ENCODE measurements around the gene LRP1.

LRP1 gene

GRCh38 chr12:57157588-57158173, 29.4 kb downstream of the LRP1 start:
- no peak for DNase-seq

- no peak for DNase-seq
Measured at GRCh38 chr12:57158186-57158585, 29.9 kb downstream of the LRP1 start.

GRCh38 chr12:57158665-57159064, 30.4 kb downstream of the LRP1 start:
- no peak for DNase-seq

- DNase-seq, result no peak
Measured at GRCh38 chr12:57159311-57159710, 31.0 kb downstream of the LRP1 start.

- DNase-seq, result no peak
Measured at GRCh38 chr12:57160040-57160439, 31.8 kb downstream of the LRP1 start.

GRCh38 chr12:57160741-57161140, 32.5 kb downstream of the LRP1 start:
- no peak for DNase-seq

- no peak for DNase-seq
Measured at GRCh38 chr12:57161491-57161890, 33.2 kb downstream of the LRP1 start.

- DNase-seq, result no peak
Measured at GRCh38 chr12:57162553-57163125, 34.4 kb downstream of the LRP1 start.

GRCh38 chr12:57164454-57164853, 36.2 kb downstream of the LRP1 start:
- DNase-seq, result no peak

GRCh38 chr12:57164966-57165625, 36.8 kb downstream of the LRP1 start:
- DNase-seq, result no peak

- DNase-seq, result no peak
Measured at GRCh38 chr12:57165741-57166140, 37.5 kb downstream of the LRP1 start.

GRCh38 chr12:57166971-57167371, 38.7 kb downstream of the LRP1 start:
- DNase-seq, result no peak

- no peak for DNase-seq
Measured at GRCh38 chr12:57168058-57168457, 39.8 kb downstream of the LRP1 start.

- DNase-seq, result no peak
Measured at GRCh38 chr12:57169046-57169795, 40.9 kb downstream of the LRP1 start.

GRCh38 chr12:57169969-57170368, 41.7 kb downstream of the LRP1 start:
- no peak for DNase-seq

GRCh38 chr12:57170408-57170807, 42.1 kb downstream of the LRP1 start:
- DNase-seq, result no peak

- no peak for DNase-seq
Measured at GRCh38 chr12:57170927-57171326, 42.6 kb downstream of the LRP1 start.

- no peak for DNase-seq
Measured at GRCh38 chr12:57171668-57172067, 43.4 kb downstream of the LRP1 start.

- no peak for DNase-seq
Measured at GRCh38 chr12:57173089-57173488, 44.8 kb downstream of the LRP1 start.

- no peak for DNase-seq
Measured at GRCh38 chr12:57173683-57174082, 45.4 kb downstream of the LRP1 start.

GRCh38 chr12:57175428-57176138, 47.3 kb downstream of the LRP1 start:
- DNase-seq, result peak; percentile 56

GRCh38 chr12:57176139-57176477, 47.8 kb downstream of the LRP1 start:
- no peak for DNase-seq

GRCh38 chr12:57176846-57177245, 48.6 kb downstream of the LRP1 start:
- no peak for DNase-seq

All from NCI-H1417 treated with DMSO at 0.1 percent for 48 hours (cell line).